ENCODE results near the gene MAD1L1. TPM values are rescaled to one million over a fixed set of nuclear protein-coding genes. Genes with fewer than 3 reads are reported as not detected.

MAD1L1 gene
- total and polyA plus RNA-seq, 4 donors, result 29.3 to 44.1 (median 35.8) TPM

GRCh38 chr7:2030475-2031450, 202.0 kb downstream of the MAD1L1 start:
- H3K9me3 ChIP-seq (ENCODE audit: control insufficient read depth, insufficient read depth, low read length), result no peaks in the 10 kb centered on the region
- no peak overlapping the region for H3K27ac ChIP-seq (ENCODE audit: low read depth, low read length)
- H3K36me3 ChIP-seq (ENCODE audit: control insufficient read depth, insufficient read depth, low read length), result peaks cover 4% of the 10 kb centered on the region
- no peak overlapping the region for H3K4me3 ChIP-seq (ENCODE audit: low read depth, low read length)
- H3K4me1 ChIP-seq (ENCODE audit: control insufficient read depth, insufficient read depth, low read length), result peaks cover 39% of the 10 kb centered on the region
- DNase-seq (ENCODE audit: low read depth in 4 of 6, low spot score in 6 of 6), result no peak
- 80% methylated on average over 29 of the region's 32 CpGs for WGBS (ENCODE audit: insufficient coverage)
- no peaks in the 10 kb centered on the region for H3K27me3 ChIP-seq (ENCODE audit: control insufficient read depth, insufficient read depth, low read length)

GRCh38 chr7:2029936-2030335, 202.8 kb downstream of the MAD1L1 start:
- H3K36me3 ChIP-seq (ENCODE audit: control insufficient read depth, insufficient read depth, low read length), result peaks cover 3% of the 10 kb centered on the region
- H3K9me3 ChIP-seq (ENCODE audit: control insufficient read depth, insufficient read depth, low read length), result peaks cover 4% of the 10 kb centered on the region
- WGBS (ENCODE audit: insufficient coverage), result 92% methylated on average over 13 of the region's 15 CpGs
- DNase-seq (ENCODE audit: low read depth in 4 of 6, low spot score in 6 of 6), result no peak
- no peak overlapping the region for H3K4me3 ChIP-seq (ENCODE audit: low read depth, low read length)
- H3K27me3 ChIP-seq (ENCODE audit: control insufficient read depth, insufficient read depth, low read length), result no peaks in the 10 kb centered on the region
- H3K4me1 ChIP-seq (ENCODE audit: control insufficient read depth, insufficient read depth, low read length), result peaks cover 37% of the 10 kb centered on the region
- H3K27ac ChIP-seq (ENCODE audit: low read depth, low read length), result no peak overlapping the region

GRCh38 chr7:2029211-2029905, 203.4 kb downstream of the MAD1L1 start:
- no peak for DNase-seq (ENCODE audit: low read depth in 4 of 6, low spot score in 6 of 6)
- Histone ChIP-seq H3K27ac (ENCODE audit: low read depth, low read length) (no peak overlapping the region), H3K27me3 (ENCODE audit: control insufficient read depth, insufficient read depth, low read length) (no peaks in the 10 kb centered on the region), H3K4me1 (ENCODE audit: control insufficient read depth, insufficient read depth, low read length) (peaks cover 34% of the 10 kb centered on the region), H3K9me3 (ENCODE audit: control insufficient read depth, insufficient read depth, low read length) (peaks cover 7% of the 10 kb centered on the region), H3K36me3 (ENCODE audit: control insufficient read depth, insufficient read depth, low read length) (no peaks in the 10 kb centered on the region), H3K4me3 (ENCODE audit: low read depth, low read length) (no peak overlapping the region)
- 94% methylated on average over 9 of the region's 16 CpGs for WGBS (ENCODE audit: insufficient coverage)

GRCh38 chr7:2028733-2029132, 204.0 kb downstream of the MAD1L1 start:
- no peak for DNase-seq (ENCODE audit: low read depth in 4 of 6, low spot score in 6 of 6)
- peaks cover 34% of the 10 kb centered on the region for H3K4me1 ChIP-seq (ENCODE audit: control insufficient read depth, insufficient read depth, low read length)
- H3K27me3 ChIP-seq (ENCODE audit: control insufficient read depth, insufficient read depth, low read length), result no peaks in the 10 kb centered on the region
- peaks cover 8% of the 10 kb centered on the region for H3K9me3 ChIP-seq (ENCODE audit: control insufficient read depth, insufficient read depth, low read length)
- no peaks in the 10 kb centered on the region for H3K36me3 ChIP-seq (ENCODE audit: control insufficient read depth, insufficient read depth, low read length)
- 96% methylated on average over 4 of the region's 7 CpGs for WGBS (ENCODE audit: insufficient coverage)
- no peak overlapping the region for H3K4me3 ChIP-seq (ENCODE audit: low read depth, low read length)
- H3K27ac ChIP-seq (ENCODE audit: low read depth, low read length), result no peak overlapping the region

GRCh38 chr7:2025188-2025587, 207.6 kb downstream of the MAD1L1 start:
- Histone ChIP-seq H3K4me3 (ENCODE audit: low read depth, low read length) (no peak overlapping the region), H3K27me3 (ENCODE audit: control insufficient read depth, insufficient read depth, low read length) (no peaks in the 10 kb centered on the region), H3K36me3 (ENCODE audit: control insufficient read depth, insufficient read depth, low read length) (peaks cover 3% of the 10 kb centered on the region), H3K9me3 (ENCODE audit: control insufficient read depth, insufficient read depth, low read length) (peaks cover 8% of the 10 kb centered on the region), H3K4me1 (ENCODE audit: control insufficient read depth, insufficient read depth, low read length) (peaks cover 8% of the 10 kb centered on the region), H3K27ac (ENCODE audit: low read depth, low read length) (no peak overlapping the region)
- no peak for DNase-seq (ENCODE audit: low read depth in 4 of 6, low spot score in 6 of 6)
- WGBS (ENCODE audit: insufficient coverage), result 88% methylated on average over 1 of the region's 4 CpGs

- H3K27me3 ChIP-seq (ENCODE audit: control insufficient read depth, insufficient read depth, low read length), result no peaks in the 10 kb centered on the region
- H3K4me3 ChIP-seq (ENCODE audit: low read depth, low read length), result no peak overlapping the region
- peaks cover 8% of the 10 kb centered on the region for H3K9me3 ChIP-seq (ENCODE audit: control insufficient read depth, insufficient read depth, low read length)
- no peak overlapping the region for H3K27ac ChIP-seq (ENCODE audit: low read depth, low read length)
- peaks cover 10% of the 10 kb centered on the region for H3K4me1 ChIP-seq (ENCODE audit: control insufficient read depth, insufficient read depth, low read length)
- 38% methylated on average over 1 of the region's 4 CpGs for WGBS (ENCODE audit: insufficient coverage)
- peaks cover 9% of the 10 kb centered on the region for H3K36me3 ChIP-seq (ENCODE audit: control insufficient read depth, insufficient read depth, low read length)
- no peak for DNase-seq (ENCODE audit: low read depth in 4 of 6, low spot score in 6 of 6)
These were observed 208.2 kb downstream of the MAD1L1 start for GRCh38 chr7:2024567-2024918.

- H3K4me1 ChIP-seq (ENCODE audit: control insufficient read depth, insufficient read depth, low read length), result peaks cover 15% of the 10 kb centered on the region
- DNase-seq (ENCODE audit: low read depth in 4 of 6, low spot score in 6 of 6), result no peak
- peaks cover 11% of the 10 kb centered on the region for H3K36me3 ChIP-seq (ENCODE audit: control insufficient read depth, insufficient read depth, low read length)
- H3K4me3 ChIP-seq (ENCODE audit: low read depth, low read length), result no peak overlapping the region
- 65% methylated on average over 4 of the region's 7 CpGs for WGBS (ENCODE audit: insufficient coverage)
- no peak overlapping the region for H3K27ac ChIP-seq (ENCODE audit: low read depth, low read length)
- peaks cover 8% of the 10 kb centered on the region for H3K9me3 ChIP-seq (ENCODE audit: control insufficient read depth, insufficient read depth, low read length)
- H3K27me3 ChIP-seq (ENCODE audit: control insufficient read depth, insufficient read depth, low read length), result no peaks in the 10 kb centered on the region
These were observed 208.7 kb downstream of the MAD1L1 start for GRCh38 chr7:2023877-2024566.

GRCh38 chr7:2022737-2023250, 210.0 kb downstream of the MAD1L1 start:
- no peak for DNase-seq (ENCODE audit: low read depth in 4 of 6, low spot score in 6 of 6)
- 60% methylated on average over 6 of the region's 8 CpGs for WGBS (ENCODE audit: insufficient coverage)
- Histone ChIP-seq H3K36me3 (ENCODE audit: control insufficient read depth, insufficient read depth, low read length) (peaks cover 18% of the 10 kb centered on the region), H3K4me3 (ENCODE audit: low read depth, low read length) (no peak overlapping the region), H3K27ac (ENCODE audit: low read depth, low read length) (no peak overlapping the region), H3K9me3 (ENCODE audit: control insufficient read depth, insufficient read depth, low read length) (peaks cover 8% of the 10 kb centered on the region), H3K4me1 (ENCODE audit: control insufficient read depth, insufficient read depth, low read length) (peaks cover 27% of the 10 kb centered on the region), H3K27me3 (ENCODE audit: control insufficient read depth, insufficient read depth, low read length) (no peaks in the 10 kb centered on the region)

GRCh38 chr7:2022021-2022409, 210.7 kb downstream of the MAD1L1 start:
- Histone ChIP-seq H3K4me1 (ENCODE audit: control insufficient read depth, insufficient read depth, low read length) (peaks cover 35% of the 10 kb centered on the region), H3K9me3 (ENCODE audit: control insufficient read depth, insufficient read depth, low read length) (peaks cover 8% of the 10 kb centered on the region), H3K4me3 (ENCODE audit: low read depth, low read length) (no peak overlapping the region), H3K27ac (ENCODE audit: low read depth, low read length) (no peak overlapping the region), H3K27me3 (ENCODE audit: control insufficient read depth, insufficient read depth, low read length) (no peaks in the 10 kb centered on the region), H3K36me3 (ENCODE audit: control insufficient read depth, insufficient read depth, low read length) (peaks cover 21% of the 10 kb centered on the region)
- no peak for DNase-seq (ENCODE audit: low read depth in 4 of 6, low spot score in 6 of 6)
- WGBS (ENCODE audit: insufficient coverage), result 96% methylated on average over 6 of the region's 9 CpGs

All from spinal cord (tissue), 10 donors.